Hypothalamus (tissue), 51 donors: Measurements from ENCODE around the gene MAP7D3.

Experiments
- DNase-seq, 51 donors: peaks; one replicate each; lab custom pipeline; 2025; lab: John Stamatoyannopoulos, UW

The MAP7D3 gene

DNA sequence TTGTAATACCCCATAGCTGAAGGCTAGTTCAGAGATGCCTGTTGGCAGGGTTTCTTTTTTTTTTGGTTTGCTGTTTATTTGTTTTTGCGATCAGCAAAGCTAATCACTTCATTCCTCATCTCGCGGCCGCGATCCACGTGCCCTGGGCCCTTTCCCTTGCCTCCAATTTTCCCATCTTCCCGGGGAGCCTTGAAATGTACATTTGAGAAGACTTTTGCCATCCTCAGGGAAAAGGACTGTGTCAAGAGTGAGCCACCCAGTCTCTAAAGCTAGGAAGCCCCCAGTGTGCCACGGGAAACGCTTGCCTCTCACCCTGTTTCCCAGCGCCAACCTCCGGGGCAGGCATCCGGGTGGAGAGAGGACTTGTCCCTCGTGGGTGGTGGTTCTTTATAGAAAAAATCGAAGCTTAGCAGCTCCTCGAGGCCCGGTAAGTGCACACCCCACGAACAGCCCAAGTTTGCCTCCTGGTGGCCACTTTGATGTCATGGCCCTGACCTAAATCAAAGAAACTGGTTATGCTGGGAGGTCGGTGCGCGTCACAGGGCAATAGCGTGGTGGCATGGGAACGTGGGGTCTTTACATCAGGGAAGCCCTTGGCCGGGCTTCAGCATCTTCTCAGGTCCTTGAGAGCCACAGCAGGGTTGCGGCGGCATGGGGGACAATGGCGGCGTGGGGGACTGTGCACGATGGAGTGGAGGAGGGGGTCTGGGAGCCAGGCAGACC is 42.0 kb downstream of the MAP7D3 start:
- DNase-seq, result peak in 22 of 51 donors; percentile 0 to 41 (median 9)

DNA sequence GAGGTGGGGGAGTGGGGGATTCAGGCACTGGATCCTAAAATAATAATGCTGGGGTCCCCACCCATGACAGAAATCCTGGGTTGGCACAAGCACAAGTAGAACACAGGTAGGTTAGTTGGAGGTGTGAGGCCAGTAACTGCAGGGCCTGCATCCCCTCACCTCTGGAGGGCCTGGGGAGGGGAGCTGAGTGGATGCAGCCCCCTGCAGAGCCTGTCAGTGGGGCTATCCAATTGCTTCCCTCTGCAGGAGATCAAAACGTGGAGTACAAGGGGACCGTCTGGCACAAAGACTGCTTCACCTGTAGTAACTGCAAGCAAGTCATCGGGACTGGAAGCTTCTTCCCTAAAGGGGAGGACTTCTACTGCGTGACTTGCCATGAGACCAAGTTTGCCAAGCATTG is 43.7 kb downstream of the MAP7D3 start:
- no peak for DNase-seq

DNA sequence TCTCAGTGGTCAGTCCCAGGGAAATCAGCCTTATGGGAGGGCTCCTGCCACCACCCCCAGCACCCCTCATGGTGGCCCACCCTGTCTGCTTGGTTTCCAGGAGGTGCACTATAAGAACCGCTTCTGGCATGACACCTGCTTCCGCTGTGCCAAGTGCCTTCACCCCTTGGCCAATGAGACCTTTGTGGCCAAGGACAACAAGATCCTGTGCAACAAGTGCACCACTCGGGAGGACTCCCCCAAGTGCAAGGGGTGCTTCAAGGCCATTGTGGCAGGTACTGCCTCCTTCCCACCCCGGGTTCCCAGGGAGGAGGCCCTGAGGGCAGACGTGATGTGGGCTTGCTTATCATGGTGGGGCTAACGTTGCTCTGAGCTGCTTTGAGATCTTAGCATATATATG is 44.3 kb downstream of the MAP7D3 start:
- DNase-seq, result no peak

DNA sequence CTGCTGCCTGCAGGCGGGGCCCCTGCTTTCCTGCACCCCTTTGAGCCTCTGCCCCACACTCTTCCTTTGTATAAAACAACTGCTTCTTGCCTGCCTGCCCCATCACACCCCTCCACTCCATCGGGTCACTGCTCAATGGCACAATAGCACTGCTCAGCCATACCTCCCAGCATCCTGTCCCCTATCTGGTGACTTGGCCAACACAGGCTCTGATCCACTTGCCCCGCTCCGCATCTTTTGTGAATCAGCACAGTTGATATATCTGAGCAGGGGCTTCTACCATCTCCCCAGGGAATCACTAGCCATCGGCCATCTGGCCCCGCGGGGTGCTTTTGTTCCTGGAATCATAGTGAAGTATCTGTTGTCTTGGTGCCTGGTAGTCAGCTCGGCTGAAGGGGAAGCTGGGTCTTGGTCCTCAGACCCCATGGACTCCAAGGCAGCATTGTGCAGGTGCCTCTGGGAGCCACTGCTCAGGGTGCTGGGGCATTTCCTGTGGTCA is 45.3 kb downstream of the MAP7D3 start:
- DNase-seq, result no peak

DNA sequence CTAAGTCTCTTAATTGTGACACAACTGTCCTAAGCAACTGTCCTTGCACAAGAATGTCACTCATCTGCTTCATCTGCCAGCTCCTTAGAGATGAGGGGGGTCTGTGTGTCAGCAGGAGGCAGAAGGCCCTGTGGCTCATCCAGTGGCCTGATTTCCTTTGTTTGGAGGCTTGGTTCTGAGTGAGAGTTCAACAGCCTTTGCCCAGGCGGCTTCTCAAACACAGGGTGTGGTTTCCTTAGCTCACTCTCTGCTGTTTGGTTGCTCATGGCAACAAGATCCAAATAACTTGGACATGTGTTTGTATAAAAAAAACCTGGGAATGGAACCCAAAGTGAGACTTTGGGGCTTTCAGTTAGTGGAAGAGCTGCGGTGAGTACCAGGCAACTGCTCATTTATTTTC is 46.6 kb downstream of the MAP7D3 start:
- peak in 1 of 51 donors; percentile 0 for DNase-seq

DNA sequence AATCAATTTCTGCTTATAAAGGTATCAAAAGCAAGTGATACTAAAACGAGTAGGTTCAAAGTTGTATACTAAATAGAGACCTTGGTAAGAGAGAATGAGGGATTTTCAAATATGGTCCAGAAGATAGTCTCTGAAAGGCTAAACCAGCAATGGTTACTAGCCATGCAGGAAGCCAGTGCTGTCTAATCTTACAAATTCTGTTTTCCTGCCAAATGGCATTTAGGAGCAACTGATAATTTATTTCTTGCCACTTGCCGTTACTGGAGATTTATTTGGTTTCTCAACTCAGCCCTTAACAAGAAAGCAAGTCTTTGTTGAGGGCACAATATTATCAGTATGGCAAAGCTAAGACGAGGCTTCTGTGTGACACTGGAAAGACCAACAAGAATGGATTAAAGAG is 47.2 kb downstream of the MAP7D3 start:
- no peak for DNase-seq

DNA sequence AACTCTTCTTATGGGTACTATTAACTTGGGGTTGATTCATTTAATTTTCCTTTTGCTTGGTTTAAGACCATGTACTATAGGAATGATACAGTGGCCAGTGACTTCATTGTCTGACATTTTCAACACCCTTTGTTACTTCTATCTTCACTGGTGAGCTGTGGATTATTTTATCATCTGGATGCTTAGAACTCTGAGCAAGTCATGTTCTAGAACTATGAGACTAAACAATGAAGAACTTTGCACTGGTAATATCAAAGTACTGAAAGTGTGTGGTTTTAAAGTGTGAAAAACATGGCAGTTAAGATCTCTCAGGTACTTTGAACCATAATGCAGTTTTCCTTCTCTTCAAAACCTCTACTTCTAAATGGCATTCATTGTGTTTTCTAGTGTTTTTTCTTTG is 47.8 kb downstream of the MAP7D3 start:
- no peak for DNase-seq

DNA sequence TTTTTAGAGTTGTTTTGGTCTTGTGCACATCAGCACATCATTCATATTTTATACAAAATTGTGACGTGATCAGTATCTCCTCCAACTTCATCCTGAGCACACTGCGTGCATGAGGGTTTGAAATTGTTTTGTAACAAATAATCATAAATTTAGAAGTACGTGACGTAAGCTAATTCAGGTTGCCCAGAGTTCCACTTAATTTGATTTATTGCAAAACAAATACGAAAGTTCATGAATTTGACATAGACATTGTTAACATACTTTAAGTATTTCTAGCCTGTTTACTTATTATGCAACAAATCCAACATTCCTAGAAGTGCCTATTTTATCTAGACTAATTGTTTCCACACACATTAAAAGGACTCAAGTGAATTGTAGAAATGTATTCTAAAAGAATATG is 48.3 kb downstream of the MAP7D3 start:
- no peak for DNase-seq

DNA sequence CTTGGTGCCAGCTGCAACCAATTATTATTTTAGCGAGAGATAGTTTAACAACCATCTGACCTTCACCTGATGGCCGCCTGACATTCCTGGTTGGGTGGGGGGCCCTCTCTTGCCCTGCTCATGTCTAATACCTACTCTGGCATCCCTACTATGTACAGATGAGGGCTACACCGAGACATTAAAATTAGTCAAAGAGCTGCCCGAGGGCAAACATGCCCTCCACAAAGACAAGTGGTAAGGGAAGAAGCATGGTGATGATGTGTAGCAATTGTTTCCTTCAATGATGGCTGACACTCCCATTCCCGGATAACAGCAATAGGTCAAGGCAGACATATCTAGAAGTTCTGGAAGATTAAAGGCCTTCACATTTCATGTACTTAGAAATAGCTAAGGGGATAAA is 49.6 kb downstream of the MAP7D3 start:
- no peak for DNase-seq

DNA sequence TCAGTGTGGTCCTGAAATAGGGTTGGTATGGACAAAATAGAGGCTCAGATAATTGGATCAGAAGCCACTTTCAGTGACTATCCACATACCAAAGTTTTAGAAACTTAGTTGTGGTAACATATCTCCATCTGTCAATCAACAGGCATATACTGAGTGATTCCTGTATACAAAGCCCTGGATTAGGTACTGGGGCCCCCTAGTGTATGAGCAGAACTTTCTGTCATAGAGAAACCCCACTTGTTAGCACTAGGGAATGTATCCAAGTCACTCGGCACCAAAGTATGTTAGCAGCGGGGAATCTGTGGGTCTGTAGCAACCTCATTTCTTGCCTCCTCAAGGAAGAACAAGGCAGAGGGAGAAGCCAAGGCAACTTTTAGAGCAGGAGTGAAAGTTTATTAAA is 50.7 kb downstream of the MAP7D3 start:
- no peak for DNase-seq

DNA sequence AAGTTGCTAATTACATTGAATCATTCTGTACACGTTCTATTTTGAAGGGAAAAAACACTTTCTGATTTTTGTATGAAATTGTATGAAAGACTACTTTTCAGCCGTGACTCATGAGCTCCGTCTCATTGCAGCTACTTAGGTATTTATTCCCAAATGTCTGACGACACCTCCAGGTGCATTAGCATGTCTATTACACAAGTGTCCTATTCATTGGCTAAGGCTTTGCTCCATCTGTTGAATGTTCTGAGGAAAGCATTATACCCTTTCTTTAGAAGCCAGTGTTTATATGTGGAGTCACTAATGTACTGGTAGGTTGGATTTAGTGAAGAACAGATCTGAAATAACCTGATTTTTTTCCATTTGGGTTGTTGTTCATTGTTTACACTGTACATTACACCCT is 51.8 kb downstream of the MAP7D3 start:
- peak in 1 of 51 donors; percentile 2 for DNase-seq

DNA sequence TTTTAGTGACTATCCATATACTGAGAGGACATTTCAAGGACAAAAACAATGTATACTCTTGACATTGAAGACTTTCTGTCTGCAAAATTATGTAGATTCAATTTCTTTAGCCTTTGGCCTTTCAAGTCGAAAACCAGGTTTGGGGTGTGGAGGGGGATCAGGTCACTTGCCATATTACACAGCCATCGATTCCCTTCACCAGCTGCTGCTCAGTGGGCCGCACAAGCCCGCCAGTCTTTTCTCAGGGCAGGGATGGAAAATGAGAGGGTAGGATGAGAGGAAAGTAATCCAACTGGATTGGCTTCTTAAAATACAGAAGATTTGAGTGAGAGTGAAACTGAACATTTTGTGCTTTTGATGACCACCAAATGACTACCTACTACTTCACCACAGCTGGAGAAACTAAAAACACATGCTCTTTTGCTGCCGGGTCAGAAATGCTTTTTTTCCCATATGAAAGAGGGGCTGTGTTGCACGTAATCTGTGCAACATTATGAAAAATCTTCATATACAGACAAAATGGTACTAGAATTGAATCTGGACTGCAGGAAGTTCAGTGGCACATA is 52.4 kb downstream of the MAP7D3 start:
- no peak for DNase-seq

DNA sequence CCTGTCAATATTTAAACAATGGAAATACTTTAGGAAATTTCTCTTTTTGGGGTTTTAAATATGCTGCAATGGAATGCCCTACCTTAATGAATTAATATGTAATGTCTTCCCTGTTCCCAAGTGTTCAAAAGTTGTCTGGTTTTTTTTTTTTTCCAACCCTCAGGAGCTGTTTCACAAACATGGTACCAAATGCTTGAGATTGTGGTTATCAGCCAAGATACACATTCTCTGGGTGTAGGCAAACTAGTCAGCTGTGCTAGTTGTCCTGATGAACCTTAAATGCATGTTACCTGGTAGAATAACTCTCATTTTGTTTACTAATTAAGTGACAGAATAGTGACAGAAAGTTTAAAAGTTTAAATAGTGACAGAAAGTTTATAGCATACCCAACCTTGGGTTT is 53.2 kb downstream of the MAP7D3 start:
- no peak for DNase-seq

DNA sequence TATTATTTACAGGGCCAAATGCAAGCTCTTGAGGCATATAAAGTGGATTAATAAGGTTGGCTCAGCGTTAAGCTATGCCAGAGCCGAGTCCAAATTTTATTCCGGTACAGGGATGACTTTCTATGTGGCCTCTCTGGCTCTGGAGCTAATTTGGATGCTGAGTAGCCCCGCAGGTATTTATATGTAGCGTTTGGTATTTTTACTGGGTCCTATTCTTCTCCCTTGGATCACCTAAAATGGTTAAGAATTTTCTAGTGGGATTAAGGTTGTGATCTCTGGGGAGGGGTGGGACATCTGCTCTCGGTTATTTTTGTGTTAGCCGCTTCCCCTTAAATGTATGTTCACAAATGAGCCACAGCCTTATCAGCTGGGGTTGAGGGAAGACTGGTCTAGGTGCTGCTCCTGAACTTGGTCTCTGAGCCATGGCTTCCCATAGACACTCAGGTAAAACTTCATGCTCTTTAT is 54.5 kb downstream of the MAP7D3 start:
- no peak for DNase-seq

DNA sequence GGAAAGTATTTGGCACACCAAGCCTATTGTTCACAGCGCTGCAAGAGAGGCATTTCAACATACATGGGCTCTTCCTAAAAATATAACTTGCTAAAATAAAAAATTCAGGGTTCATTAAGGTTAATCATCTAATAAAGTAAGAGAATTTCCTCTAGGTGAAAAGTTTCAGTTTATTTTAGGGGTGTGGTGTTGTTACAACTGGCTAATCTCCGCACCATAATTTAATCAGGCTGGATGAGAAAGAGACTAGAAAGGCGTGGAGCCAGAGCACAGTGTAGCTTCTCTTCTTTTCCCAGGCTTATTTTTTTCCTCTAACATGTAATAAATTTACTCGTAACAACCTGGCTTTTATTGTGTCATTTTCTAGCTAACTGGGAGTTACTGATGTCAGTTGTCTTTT is 56.0 kb downstream of the MAP7D3 start:
- no peak for DNase-seq

DNA sequence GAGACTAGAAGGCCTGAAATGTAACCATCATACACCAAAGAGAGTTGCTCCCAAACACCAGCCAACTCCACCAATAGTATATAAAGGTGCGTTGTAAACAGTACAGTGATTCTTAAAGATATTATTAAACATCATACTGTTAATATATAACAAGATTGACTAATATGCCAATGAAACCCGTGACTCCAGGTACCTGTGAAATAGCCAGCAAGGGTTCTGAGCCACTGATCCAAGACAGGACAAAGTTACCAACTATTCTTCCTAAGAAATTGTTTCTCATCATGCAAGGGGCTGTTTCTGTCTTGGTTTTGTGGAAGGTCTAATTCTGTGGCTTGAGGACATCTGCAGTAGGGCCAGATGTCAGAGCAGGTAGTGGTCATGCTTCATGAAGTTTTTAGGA is 56.7 kb downstream of the MAP7D3 start:
- DNase-seq, result no peak

DNA sequence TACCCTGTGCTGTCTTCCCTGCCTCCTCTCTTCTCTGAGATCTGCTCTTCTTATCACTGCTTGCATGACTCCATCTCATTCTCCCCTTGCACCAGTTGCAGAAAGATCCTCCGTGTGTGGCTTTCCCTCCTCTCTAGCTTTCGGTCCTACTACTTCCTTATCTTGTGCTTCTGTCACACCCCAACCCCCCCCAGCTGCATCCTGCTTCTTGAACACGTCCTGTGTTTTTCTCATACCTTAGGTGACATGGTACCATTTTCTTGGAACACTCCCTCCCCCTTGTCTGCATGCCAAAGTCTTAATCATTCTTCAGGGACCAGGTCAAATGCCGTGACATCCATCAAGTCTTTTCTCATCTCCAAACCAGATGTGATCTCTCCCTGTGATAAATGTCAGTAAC is 57.4 kb downstream of the MAP7D3 start:
- no peak for DNase-seq

DNA sequence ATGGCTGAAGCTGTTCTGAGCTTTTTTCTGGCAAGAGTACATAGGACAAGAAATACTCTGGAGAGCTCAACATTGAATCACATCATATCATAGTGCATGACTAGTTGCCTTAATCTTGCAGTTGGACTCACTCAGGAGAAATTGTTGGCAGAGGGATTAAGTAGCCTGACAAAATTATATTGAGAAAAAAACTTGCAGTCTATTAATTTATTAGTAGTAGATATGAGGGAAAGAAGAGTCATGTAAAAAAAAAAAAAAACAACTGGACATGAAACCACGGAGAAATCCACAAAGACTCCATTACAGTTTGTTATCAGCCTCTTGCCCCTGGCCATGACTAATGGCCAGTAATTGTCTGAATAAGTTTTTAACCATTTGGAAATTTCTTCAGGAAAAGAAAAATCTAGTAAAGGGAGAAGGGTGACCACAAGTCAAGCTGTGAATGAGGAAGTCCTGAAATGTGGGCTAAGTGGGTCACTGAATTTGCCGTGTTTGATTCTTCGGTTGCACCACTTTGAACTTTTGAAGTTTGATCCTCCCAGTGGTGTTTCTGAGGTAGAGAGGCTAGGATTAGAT is 58.3 kb downstream of the MAP7D3 start:
- no peak for DNase-seq

DNA sequence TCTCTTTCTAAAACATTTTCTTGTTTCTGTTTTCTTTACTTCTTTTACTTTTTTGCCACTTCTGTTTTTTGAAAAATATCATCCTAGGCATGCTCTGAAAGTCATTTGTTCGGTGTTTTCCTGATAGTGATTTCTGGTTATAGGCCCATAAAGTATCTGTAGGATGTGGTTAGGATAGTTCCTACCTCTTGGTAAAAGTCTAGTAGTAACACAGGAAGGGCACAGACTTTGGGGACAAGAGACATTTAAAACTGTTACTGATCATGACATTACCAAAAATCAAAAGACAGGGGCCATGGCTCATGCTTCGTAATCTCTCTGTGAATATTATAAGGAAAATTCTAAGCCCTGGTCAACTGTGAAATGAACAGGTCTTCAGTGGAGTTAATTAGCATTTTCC is 59.1 kb downstream of the MAP7D3 start:
- DNase-seq, result no peak

DNA sequence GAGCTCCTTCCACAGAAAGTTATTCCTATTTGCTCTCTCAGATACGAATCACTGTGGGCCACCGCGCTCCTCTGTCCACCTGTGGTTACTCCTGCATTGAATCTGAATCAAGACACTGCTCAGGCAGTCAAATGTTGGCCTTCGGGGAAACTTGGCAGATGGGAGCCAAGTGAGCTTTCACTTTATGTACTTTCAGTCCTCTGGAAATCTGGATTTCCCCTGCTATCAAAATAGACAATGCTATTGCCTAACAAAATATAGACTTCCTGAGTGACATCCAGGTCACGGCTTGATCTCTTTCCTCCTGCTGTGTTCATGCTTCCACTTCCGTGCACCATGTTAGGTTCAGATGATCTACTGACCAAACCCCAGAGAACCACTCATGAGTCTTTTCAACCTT is 60.0 kb downstream of the MAP7D3 start:
- DNase-seq, result no peak

DNA sequence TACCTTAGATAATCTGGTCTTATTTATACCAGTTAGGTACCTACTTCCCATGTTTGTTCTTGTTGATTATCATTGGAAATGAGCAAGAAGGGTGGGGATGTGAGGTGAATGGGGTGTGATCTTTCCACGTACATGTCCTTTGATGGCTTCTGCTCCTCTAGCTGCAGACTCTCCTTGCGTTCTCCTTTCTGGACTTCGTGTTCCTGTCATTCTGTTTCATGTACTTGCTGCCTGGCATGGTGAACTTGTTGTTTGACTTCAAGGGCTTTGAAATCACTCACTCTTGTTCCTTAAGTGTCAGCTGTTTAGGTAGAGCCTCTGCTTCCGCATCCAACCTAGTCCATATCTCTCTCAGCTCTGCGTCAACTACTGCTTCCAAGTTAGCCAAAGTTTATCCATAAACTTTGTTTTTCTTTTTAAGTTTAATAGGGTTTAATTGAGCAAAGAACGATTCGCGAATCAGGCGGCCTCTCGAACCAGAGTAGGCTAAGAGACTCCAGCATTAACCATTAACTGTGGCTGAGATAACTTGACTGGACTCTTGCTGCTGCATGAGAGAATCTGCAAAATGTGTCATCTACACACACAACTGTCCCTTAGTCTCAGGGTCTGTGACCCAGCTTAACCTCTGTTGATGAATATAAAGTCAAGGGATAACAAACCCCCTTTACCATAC is 61.0 kb downstream of the MAP7D3 start:
- DNase-seq, result no peak

DNA sequence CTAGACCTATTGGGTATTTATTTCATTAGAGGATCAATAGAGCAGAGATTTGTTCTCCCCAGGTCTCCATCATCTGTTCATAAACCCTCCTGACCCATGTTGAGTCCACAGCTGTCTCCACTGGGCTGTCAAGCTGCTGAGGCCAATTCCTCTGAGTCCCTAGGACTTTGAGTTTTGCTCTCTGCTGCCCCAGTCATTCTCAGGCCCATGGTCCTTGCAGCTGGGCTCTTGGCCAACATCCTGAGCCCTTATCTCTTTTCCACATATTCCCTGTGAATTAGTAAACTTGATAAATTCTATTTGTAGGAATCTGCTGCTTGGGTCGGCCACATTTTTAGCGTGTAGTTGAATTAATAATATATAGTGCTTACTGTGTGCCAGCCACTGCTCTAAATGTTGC is 62.0 kb downstream of the MAP7D3 start:
- DNase-seq, result no peak
